Measurements from ENCODE around the gene ATAD1. TPM values are rescaled to one million over a fixed set of nuclear protein-coding genes. Genes with fewer than 3 reads are reported as not detected.
"Not testable (repeated sequence)": the region's sequence is repeated elsewhere in the genome, so short reads cannot be mapped to it uniquely, and the experiment has no call there.

ATAD1 gene
- total RNA-seq, 2 donors from 2014 or later = 9.6 to 16.9 TPM

DNA sequence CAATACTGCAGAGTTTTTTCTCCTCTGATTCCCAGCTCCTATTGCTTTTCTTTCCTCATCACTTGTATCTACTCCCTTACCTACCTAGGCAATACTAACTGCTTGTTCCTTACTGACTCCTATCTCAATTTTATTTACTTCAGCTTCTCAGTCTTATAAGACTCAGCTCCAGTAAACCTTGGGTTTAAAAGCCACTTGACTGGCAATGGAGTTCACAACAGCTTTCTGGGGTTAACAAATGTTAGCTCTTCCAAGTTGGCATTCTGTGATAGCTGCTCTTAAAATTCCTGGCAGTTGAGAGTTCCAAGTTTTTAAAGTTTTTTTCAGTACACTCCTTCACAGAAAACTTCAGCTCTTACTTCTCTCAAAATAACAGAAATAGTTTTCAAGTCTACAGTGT is 14.2 kb downstream of the ATAD1 start:
- TF ChIP-seq, protein P1, sequence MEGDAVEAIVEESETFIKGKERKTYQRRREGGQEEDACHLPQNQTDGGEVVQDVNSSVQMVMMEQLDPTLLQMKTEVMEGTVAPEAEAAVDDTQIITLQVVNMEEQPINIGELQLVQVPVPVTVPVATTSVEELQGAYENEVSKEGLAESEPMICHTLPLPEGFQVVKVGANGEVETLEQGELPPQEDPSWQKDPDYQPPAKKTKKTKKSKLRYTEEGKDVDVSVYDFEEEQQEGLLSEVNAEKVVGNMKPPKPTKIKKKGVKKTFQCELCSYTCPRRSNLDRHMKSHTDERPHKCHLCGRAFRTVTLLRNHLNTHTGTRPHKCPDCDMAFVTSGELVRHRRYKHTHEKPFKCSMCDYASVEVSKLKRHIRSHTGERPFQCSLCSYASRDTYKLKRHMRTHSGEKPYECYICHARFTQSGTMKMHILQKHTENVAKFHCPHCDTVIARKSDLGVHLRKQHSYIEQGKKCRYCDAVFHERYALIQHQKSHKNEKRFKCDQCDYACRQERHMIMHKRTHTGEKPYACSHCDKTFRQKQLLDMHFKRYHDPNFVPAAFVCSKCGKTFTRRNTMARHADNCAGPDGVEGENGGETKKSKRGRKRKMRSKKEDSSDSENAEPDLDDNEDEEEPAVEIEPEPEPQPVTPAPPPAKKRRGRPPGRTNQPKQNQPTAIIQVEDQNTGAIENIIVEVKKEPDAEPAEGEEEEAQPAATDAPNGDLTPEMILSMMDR (IDR thresholded peaks at IDR 0.05) = no peak
- no peak for TF ChIP-seq POLR2A (IDR thresholded peaks at IDR 0.05)
- Histone ChIP-seq H3K4me3 (no peak overlapping the region), H3K4me1 (no peaks in the 10 kb centered on the region), H3K27me3 (no peaks in the 10 kb centered on the region), H3K36me3 (replicated peaks in 1 of 2; ENCODE audit: insufficient read depth in 1 of 2, low read depth in 2 of 2) (no peaks in the 10 kb centered on the region), H3K9me3 (peaks cover 0 to 11% (median 0%) of the 10 kb centered on the region in 3 donors), H3K27ac (no peak overlapping the region)
- ATAC-seq (no peak), DNase-seq (no peak)
- intact Hi-C loops (cut with DNase I) = no loop called here

DNA sequence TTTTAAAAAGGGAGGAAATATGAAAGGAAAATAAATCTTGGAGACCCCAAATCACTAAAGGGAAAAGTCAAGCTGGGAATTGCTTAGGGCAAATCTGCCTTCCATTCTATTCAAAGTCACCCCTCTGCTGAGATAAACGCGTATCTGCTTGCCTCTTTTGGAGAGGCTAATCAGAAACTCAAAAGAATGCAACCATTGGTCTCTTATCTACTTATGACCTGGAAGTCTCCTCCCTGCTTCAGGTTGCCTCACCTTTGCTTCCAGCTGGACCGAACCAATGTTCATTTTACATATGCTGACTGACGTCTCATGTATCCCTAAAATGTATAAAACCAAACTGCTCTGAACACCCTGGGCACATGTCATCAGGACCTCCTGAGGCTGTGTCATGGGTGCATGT is 14.7 kb downstream of the ATAD1 start:
- WGBS, 2 donors = 95 to 100% methylated on average over 4 of the region's 4 CpGs
- H3K9me3 ChIP-seq = peaks cover 0 to 11% (median 0%) of the 10 kb centered on the region in 3 donors

DNA sequence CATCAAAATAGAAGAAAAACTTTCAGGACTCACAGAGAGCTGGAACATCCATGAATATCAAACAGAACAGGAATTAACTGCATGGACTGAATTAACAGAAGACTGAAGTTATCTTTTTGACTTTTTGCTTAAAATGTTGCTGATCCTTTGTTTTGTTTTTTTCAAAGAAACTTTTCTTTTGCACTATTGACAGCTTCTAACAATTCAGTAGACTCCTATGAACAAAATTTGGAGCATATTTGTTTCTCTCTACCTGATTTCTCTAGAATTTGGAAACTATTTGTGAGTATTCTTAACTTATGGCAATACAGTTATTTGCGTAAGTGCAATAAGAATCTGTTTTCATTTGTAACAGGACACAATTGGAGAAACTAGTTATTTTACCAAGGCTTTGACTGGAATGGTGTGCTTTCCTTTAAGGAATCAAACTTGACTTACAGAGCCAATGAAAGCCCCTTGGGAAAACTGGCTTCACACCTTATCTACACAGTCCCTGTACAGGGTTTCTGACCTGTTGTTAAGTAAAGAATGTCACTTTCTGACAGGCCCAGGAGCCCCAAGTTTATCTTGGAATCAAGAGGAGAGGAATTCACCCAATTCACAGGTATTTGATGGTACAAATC is 16.1 kb downstream of the ATAD1 start:
- ATAC-seq; DNase-seq; H3K27ac ChIP-seq; H3K4me1 ChIP-seq; H3K4me3 ChIP-seq; intact Hi-C loops (cut with DNase I); H3K36me3 ChIP-seq (replicated peaks in 1 of 2; ENCODE audit: insufficient read depth in 1 of 2, low read depth in 2 of 2); H3K27me3 ChIP-seq: not testable (repeated sequence)
- 92 to 100% methylated on average over 1 of the region's 1 CpG for WGBS, 2 donors
- H3K9me3 ChIP-seq = peaks cover 0 to 11% (median 0%) of the 10 kb centered on the region in 3 donors

More for the DNA sequence above, 14.7 kb downstream of the ATAD1 start:
- ATAC-seq (no peak), DNase-seq (no peak)
- H3K27ac ChIP-seq = no peak overlapping the region
- H3K4me3 ChIP-seq = no peak overlapping the region
- TF ChIP-seq, protein P1 (IDR thresholded peaks at IDR 0.05) = no peak
- TF ChIP-seq POLR2A (IDR thresholded peaks at IDR 0.05) = no peak
- intact Hi-C loops (cut with DNase I) = no loop called here
- no peaks in the 10 kb centered on the region for H3K4me1 ChIP-seq
- H3K36me3 ChIP-seq (replicated peaks in 1 of 2; ENCODE audit: insufficient read depth in 1 of 2, low read depth in 2 of 2) = no peaks in the 10 kb centered on the region
- H3K27me3 ChIP-seq = no peaks in the 10 kb centered on the region

- no peak for TF ChIP-seq POLR2A (IDR thresholded peaks at IDR 0.05)
- TF ChIP-seq, protein P1 (IDR thresholded peaks at IDR 0.05) = no peak
- H3K27ac ChIP-seq = no peak overlapping the region
- H3K4me1 ChIP-seq = no peaks in the 10 kb centered on the region
- peaks cover 0 to 11% (median 0%) of the 10 kb centered on the region in 3 donors for H3K9me3 ChIP-seq
- intact Hi-C loops (cut with DNase I) = no loop called here
- H3K36me3 ChIP-seq (replicated peaks in 1 of 2; ENCODE audit: insufficient read depth in 1 of 2, low read depth in 2 of 2) = no peaks in the 10 kb centered on the region
- ATAC-seq (no peak), DNase-seq (no peak)
- H3K4me3 ChIP-seq = no peak overlapping the region
- 96 to 100% methylated on average over 1 of the region's 1 CpG for WGBS, 2 donors
- H3K27me3 ChIP-seq = no peaks in the 10 kb centered on the region
These were observed 18.2 kb downstream of the ATAD1 start for GRCh38 chr10:87799860-87800259.

DNA sequence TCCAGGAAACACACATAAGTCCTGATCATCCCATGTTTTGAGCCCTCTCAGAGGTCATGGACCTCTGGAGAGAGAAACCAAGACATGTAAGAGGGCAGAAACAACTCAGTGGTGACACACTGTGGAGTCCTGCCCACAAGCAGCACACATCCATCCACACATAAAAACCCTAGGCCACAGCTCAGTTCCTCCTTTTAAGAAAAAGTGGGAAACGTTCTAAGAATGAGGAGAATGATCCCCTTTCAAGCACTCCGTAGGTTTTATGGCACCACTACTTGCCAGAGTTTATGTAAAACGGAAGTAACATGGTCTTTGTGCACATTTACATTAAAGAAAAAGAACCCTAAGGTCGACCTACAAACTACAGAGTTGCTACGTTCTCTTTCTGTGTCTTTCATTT is 19.9 kb downstream of the ATAD1 start:
- 91 to 98% methylated on average over 5 of the region's 5 CpGs for WGBS, 2 donors
- Histone ChIP-seq H3K9me3 (peaks cover 0 to 11% (median 0%) of the 10 kb centered on the region in 3 donors), H3K27me3 (no peaks in the 10 kb centered on the region), H3K36me3 (replicated peaks in 1 of 2; ENCODE audit: insufficient read depth in 1 of 2, low read depth in 2 of 2) (no peaks in the 10 kb centered on the region), H3K4me3 (no peak overlapping the region), H3K4me1 (no peaks in the 10 kb centered on the region), H3K27ac (no peak overlapping the region)
- intact Hi-C loops (cut with DNase I) = no loop called here
- no peak for TF ChIP-seq POLR2A (IDR thresholded peaks at IDR 0.05)
- no peak for ATAC-seq
- no peak for DNase-seq

- TF ChIP-seq, protein P1 (IDR thresholded peaks at IDR 0.05) = no peak
- TF ChIP-seq POLR2A (IDR thresholded peaks at IDR 0.05) = no peak
- no peak overlapping the region for H3K27ac ChIP-seq
- H3K27me3 ChIP-seq = no peaks in the 10 kb centered on the region
- ATAC-seq (no peak), DNase-seq (no peak)
- no peaks in the 10 kb centered on the region for H3K9me3 ChIP-seq
- peaks cover 0 to 1% of the 10 kb centered on the region in 2 donors for H3K36me3 ChIP-seq (replicated peaks in 1 of 2; ENCODE audit: insufficient read depth in 1 of 2, low read depth in 2 of 2)
- H3K4me1 ChIP-seq = no peaks in the 10 kb centered on the region
- 80 to 89% methylated on average over 3 of the region's 3 CpGs for WGBS, 2 donors
- intact Hi-C loops (cut with DNase I) = no loop called here
- H3K4me3 ChIP-seq = no peak overlapping the region
These were observed 23.7 kb downstream of the ATAD1 start for GRCh38 chr10:87794285-87794684.
